ENCODE measurements around the gene TNN.

- TF ChIP-seq CTCF (conservative IDR thresholded peaks at IDR 0.05; ENCODE audit: low read length) (no peak), EZH2phosphoT487 (IDR thresholded peaks at IDR 0.05; ENCODE audit: borderline replicate concordance) (no peak)
Measured at GRCh38 chr1:175116903-175117302, 49.3 kb downstream of the TNN start.
